ENCODE measurements around the gene CFAP221.

The CFAP221 gene

GRCh38 chr2:119703526-119703925 lies 159.3 kb downstream of the CFAP221 start:
- DNase-seq = no peak

DNA sequence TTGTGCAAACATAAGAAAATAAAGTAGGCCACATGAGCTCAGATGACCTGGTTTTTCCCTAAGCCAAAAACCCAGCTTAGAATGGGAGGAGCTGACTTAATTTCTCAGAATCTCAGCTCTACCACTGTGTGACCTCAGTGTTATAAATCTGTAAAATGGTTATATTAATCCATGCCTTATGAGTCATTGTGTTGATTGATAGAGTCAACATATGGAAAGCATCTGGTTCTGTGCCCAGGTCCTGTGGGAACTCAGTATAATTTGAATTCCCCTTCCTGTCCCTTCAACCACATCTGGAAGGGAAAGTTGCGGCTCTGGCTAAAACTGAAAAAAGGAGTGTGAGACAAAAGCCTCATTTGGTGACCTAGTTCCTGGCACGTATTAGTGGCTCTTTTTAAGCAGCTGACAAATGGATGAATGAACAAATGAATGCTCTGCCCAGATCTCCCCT lies 160.4 kb downstream of the CFAP221 start:
- DNase-seq = no peak

GRCh38 chr2:119706221-119706620 lies 162.0 kb downstream of the CFAP221 start:
- DNase-seq = no peak
